Suprapubic skin (tissue), 4 donors: Measurements from ENCODE around the gene CD48.

Source experiments
- POLR2A ChIP-seq, 2 donors: fragments of 450-650 bp; IDR thresholded peaks; one replicate each; pipeline ENCODE4 v1.6.1; 2017; ENCODE audit warnings: antibody characterized with exemption in 2 of 2, mild to moderate bottlenecking in 2 of 2, moderate library complexity in 2 of 2
- POLR2AphosphoS5 ChIP-seq, 3 donors: sonication (generic); formaldehyde crosslinking; IDR thresholded peaks; one replicate each; pipeline ENCODE4 v1.6.1; 2017; ENCODE audit warnings: antibody characterized with exemption in 3 of 3
- TF ChIP-seq, protein P1 (sequence below), 2 donors: fragments of 200-600 bp in 1 of 2; fragments of 450-650 bp in 1 of 2; sonication (generic) in 1 of 2; IDR thresholded peaks; one replicate each; pipeline ENCODE4 v1.5.1; 2016 to 2019; ENCODE audit warnings: antibody characterized with exemption in 2 of 2, mild to moderate bottlenecking in 1 of 2, moderate library complexity in 1 of 2

DNA sequence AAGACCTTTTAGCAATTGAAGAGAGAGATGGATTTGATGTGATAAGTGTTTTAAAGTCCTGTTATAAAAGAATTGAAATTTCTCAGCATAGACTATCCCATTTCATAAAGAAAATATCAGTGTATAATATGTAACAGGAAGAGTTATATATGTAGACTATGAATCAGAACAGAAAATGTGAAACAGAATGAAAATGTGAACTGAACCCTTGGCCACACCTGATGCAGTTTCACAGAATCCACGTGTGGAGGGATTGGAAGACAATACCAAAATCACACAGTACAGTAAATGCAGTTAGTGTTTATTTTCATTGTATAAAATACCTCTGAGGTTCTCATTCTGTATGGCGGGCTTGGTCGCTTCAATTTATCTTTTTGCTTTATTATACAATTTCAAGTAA, 54.9 kb downstream of the CD48 start:
- TF ChIP-seq, protein P1, sequence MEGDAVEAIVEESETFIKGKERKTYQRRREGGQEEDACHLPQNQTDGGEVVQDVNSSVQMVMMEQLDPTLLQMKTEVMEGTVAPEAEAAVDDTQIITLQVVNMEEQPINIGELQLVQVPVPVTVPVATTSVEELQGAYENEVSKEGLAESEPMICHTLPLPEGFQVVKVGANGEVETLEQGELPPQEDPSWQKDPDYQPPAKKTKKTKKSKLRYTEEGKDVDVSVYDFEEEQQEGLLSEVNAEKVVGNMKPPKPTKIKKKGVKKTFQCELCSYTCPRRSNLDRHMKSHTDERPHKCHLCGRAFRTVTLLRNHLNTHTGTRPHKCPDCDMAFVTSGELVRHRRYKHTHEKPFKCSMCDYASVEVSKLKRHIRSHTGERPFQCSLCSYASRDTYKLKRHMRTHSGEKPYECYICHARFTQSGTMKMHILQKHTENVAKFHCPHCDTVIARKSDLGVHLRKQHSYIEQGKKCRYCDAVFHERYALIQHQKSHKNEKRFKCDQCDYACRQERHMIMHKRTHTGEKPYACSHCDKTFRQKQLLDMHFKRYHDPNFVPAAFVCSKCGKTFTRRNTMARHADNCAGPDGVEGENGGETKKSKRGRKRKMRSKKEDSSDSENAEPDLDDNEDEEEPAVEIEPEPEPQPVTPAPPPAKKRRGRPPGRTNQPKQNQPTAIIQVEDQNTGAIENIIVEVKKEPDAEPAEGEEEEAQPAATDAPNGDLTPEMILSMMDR (IDR thresholded peaks at IDR 0.05): no peak
- TF ChIP-seq POLR2A (IDR thresholded peaks at IDR 0.05): no peak
- TF ChIP-seq POLR2AphosphoS5 (IDR thresholded peaks at IDR 0.05): no peak
